Stimulated activated CD4-positive, alpha-beta T cell treated with anti-CD3 and anti-CD28 coated beads, TNF-alpha, amount 100 ng/mL, for 48 hours (primary cell): Measurements from ENCODE around the gene ANKRD42.

ENCODE experiments used
- DNase-seq, 3 donors: peaks; one replicate each; pipeline ENCODE4 v3.0.0-alpha.2; 2020; ENCODE audit warnings: low read depth in 3 of 3

Gene ANKRD42

DNA sequence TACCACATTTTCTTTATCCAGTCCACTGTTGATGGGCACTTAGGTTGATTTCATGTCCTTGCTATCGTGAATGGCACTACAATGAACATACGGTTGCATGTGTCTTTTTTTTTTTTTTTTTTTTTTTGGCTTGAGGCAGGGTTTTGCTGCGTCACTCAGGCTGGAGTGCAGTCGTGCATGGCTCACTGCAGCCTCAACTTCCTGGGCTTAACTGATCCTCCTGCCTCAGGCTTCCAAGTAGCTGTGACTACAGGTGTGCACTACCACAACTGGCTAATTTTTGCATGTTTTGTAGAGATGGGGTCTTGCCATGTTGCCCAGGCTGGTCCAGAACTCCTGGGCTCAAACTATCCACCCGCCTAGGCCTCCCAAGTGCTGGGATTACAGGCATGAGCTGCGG is 94.1 kb downstream of the ANKRD42 start:
- no peak for DNase-seq

- DNase-seq: peak in 2 of 3 donors; percentile 8 to 43
These were observed 99.4 kb downstream of the ANKRD42 start for GRCh38 chr11:83292709-83293456.

DNA sequence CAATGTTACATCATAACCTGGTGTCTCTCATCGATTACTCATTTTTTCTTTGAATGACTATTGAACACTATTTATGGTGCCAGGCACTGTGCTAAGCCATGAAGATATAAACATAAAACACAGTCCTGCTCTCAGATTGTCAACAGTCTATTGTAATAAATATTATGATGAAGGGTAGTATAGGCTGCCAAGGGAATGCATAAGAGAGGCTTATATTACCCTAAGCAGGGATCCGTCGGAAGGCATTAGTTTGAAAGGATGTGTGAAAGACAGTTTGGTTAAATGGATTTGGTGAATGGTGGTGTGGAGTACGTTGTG is 99.9 kb downstream of the ANKRD42 start:
- DNase-seq: no peak

DNA sequence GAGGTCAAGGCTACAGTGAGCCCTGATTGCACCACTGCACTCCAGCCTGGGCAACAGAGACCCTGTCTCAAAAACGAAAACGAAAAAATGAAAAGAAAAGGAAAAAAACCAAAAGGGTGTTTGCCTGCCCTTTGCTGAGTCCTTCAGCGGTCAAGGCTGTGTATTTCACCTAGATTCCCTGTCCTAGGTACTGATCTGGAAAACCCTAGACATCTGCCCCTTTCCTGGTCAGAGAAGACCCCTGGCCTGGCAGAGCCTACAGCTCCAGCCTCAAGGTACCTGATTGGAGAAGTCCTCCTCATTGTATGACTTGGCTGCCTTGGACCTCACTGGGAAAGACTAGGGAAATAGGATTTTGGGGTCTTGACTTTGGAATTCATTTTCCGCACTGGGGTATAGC is 100.7 kb downstream of the ANKRD42 start:
- DNase-seq: no peak
